ENCODE data around the gene LRRC74B.

DNA sequence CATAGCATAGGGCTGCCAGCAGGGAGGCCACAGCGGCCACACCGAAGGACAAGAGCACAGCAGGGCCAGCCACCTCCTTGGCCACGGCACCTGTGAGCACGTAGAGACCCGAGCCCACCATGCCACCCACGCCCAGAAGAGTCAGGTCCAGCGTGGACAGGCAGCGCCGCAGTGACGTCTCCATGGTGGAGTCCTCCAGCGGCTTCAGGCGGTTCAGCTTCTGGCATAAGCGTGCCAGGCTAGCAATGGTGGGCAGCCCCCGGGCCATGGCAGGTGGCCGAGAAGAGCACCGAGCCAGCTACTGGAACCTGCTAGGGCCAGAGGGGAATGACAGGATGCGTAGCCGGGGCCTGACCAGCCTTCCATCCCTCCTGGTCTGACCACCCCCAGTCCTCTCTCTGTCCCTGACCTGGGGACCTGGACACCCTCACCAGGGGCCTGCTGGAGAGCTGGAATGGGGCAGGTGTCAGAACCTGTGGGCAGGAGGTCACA, 14.2 kb upstream of the LRRC74B start:
- TF ChIP-seq, protein P1, sequence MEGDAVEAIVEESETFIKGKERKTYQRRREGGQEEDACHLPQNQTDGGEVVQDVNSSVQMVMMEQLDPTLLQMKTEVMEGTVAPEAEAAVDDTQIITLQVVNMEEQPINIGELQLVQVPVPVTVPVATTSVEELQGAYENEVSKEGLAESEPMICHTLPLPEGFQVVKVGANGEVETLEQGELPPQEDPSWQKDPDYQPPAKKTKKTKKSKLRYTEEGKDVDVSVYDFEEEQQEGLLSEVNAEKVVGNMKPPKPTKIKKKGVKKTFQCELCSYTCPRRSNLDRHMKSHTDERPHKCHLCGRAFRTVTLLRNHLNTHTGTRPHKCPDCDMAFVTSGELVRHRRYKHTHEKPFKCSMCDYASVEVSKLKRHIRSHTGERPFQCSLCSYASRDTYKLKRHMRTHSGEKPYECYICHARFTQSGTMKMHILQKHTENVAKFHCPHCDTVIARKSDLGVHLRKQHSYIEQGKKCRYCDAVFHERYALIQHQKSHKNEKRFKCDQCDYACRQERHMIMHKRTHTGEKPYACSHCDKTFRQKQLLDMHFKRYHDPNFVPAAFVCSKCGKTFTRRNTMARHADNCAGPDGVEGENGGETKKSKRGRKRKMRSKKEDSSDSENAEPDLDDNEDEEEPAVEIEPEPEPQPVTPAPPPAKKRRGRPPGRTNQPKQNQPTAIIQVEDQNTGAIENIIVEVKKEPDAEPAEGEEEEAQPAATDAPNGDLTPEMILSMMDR (IDR thresholded peaks at IDR 0.05), result no peak
- TF ChIP-seq POLR2A (IDR thresholded peaks at IDR 0.05), result no peak
